NCI-H2029 (cell line): ENCODE data around the gene SPRYD4.
A peak's percentile ranks its signal among the peaks of the same experiment; 100 is the strongest.
"Not testable (repeated sequence)": the region's sequence is repeated elsewhere in the genome, so short reads cannot be mapped to it uniquely, and the experiment has no call there.

Source experiments
- DNase-seq: peaks from one replicate; lab custom pipeline; 2025; lab: John Stamatoyannopoulos, UW

The SPRYD4 gene

DNA sequence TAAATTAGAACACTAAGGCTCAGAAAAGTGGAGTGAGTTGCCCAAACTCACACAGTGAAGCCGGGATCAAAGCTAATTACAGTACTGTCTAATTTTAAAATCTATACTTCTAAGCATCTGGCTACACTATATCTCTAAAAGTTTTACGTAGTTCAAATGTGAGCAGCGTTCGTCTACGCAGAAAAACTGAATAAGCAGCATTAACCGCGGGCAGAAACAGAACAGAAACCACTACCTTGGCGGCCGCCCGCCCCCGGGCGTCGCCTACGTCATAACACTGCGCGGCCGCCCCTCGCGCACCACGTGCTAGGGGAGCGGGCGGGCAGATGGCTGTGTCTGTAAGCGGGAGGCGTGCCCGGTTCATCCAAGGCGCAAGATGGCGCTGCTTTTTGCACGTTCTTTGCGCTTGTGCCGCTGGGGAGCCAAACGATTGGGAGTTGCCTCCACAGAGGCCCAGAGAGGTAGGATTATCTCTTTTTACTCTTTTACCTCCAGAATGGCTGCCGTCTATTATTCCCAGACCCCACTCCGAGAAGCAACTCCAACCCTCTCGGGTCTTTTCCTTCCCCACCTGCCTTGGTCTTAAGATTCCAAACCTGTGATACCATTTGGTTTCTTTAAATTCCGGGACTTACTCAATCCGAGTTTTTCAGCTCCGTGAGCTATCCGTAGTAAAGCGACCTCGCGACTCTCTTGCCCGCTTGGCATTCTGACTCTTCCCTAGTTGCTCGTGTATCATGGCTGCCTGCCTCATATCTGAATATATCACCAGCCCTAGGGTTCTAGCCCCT, at the start of gene SPRYD4:
TSS of gene SPRYD4 (plus strand) at position 363 of the 791 bp plus-strand sequence. CDS start at position 377, 14 bp downstream.
- peak; percentile 92 for DNase-seq

DNA sequence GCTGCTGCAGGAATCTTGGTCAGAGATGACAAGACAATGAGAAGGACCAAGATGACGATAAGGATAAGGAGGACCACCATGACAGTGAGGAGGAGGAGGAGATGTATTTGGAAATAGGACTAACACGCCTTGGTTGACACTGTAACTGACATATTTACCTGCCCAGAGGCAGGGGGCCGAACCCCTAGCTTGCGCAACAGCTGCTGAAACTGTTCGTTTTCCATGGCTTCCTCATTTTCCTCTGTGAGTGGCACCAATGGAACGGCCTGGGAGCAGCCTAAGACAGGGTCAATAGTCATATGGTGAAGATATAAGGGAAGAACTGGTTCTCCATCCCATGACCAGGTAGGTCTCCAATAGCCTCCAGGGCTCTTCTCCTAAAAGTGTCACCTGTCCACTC, 48.0 kb upstream of the SPRYD4 start:
- DNase-seq: no peak

DNA sequence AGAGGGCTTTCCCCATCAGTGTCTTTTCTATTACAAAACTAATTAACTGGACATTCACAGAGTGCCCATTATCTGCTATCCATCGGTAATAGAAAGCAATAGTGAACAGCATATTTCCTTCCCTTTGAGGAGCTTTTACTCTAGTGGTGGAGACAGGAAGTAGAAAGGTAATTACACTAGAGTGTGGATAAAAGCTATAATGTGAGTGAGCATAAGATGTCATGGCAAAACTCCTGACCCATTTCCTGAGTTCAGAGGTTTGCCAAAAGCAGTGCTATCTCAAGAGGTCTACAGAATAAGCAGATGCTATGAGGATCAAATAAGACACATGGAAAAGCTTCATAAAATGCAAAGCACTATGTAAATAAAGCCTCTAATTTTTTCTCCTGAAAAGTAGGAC, 43.2 kb upstream of the SPRYD4 start:
- peak; percentile 49 for DNase-seq

DNA sequence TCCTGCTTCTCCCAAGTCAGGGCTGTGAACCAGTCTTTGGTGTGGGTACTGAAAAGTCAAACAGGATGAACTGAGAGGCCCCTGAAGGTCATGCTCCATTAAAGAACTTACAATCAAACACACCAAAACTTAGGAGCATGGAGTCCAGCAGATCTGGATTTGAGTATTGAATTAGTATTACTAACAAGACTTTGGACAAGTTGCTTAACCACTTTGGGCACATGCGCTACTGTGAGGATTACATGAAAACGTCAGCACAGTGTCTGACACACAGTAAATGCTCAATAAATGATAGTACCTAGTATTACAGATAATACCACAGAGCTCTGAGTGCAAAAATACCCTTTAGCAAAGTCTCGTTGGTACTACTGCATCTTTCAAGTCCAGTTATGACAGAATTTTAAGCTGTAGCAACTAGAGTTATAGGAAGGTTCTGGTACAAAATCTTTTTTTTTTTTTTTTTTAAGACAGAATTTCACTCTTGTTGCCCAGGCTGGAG, 42.4 kb upstream of the SPRYD4 start:
- no peak for DNase-seq

DNA sequence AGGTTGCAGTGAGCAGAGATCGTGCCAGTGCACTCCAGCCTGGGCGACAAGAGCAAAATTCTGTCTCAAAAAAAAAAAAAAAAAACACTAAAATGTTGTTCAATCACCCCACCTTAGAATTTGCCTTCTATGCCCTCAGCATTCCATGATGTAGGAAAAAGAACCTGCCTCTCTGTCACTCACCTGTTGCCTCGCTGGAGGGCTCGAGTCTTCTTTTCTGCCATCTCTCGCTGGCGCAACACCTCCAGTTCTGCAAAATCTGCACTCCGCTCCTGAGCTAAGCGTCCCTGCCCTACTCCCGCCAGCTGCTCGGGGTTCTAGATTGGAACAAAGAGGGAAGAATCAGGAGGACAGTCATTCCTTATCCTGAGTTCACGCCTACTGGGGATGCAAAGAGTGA, 37.1 kb upstream of the SPRYD4 start:
- no peak for DNase-seq

DNA sequence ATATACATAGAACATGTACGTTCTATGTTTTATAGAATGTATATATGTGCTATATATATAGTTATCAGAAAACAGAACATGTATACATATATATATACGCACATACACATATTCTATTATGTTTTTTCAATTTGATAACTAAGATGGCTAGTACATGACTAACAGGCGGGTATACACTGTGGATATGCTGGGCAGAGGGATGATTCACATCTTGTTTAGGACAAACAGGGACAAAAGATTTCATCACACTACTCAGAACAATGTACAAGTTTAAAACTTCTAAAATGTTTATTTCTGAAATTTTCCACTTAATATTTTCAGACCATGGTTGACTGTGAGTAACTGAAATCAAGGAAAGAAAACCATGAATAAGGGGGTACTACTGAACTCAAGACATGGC, 36.5 kb upstream of the SPRYD4 start:
- DNase-seq: no peak

DNA sequence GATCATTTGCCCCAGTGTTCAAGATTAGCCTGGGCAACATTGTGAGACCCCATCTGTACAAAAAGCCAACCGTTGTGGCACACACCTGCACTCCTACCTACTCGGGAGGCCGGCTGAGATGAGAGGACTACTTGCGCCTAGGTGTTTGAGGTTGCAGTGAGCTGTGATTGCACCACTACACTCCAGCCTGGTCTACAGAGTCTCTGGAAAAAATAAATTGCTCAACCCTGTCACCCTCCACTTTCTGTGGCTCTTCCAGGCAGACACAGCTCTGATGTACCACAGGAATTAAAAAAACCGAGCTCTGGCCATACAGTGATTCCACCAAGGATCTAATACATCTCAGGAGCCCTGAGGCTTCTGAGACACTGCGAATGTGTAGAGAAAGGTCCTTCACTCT, 33.5 kb upstream of the SPRYD4 start:
- DNase-seq: no peak

DNA sequence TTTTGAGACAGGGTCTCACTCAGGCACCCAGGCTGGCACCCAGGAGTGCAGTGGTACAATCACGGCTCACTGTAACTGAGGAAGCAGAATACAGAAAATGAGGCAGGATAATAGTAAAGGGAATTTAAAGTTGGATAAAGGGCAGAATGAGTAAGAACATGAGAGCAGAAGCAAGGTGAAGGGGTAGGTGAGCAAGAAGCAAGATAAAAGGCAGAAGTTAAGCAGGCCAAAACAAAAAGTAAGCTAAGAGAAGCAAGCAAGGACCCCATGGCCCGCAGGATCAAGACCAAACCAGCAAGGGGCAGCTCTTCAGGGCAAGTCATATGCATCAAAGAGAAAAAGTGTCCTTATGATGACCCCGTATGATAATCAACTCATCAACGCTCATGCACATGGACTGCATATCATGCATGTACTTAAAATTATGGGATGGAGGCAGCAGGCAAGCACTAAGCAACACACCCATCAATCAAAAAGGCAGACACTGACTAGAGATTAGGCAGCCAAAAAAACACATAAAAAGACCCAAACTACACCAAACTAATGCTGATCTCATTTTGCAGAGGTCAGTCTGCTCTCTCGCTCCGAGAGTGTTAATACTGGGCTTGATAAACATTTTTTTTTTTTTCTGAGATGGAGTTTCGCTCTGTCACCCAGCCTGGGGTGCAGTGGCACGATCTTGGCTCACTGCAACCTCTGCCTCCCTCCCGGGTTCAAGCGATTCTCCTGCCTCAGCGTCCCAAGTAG, 30.8 kb upstream of the SPRYD4 start:
- no peak for DNase-seq

DNA sequence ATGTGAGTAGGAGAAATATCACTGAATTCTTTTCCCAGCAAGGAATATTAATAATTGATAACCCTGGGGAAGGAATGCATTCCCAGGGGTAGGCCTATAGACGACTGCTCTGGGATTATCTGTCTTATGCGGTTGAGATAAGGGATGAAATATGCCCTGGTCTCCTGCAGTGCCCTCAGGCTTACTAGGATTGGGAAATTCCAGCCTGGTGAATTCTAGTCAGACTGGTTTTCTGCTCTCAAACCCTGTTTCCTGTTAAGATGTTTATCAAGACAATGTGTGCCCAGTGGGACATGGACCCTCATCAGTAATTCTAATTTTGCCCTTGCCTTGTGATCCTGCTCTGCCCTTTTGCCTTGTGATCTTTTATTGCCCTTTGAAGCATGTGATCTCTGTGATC, 25.2 kb upstream of the SPRYD4 start:
- not testable (repeated sequence) for DNase-seq

DNA sequence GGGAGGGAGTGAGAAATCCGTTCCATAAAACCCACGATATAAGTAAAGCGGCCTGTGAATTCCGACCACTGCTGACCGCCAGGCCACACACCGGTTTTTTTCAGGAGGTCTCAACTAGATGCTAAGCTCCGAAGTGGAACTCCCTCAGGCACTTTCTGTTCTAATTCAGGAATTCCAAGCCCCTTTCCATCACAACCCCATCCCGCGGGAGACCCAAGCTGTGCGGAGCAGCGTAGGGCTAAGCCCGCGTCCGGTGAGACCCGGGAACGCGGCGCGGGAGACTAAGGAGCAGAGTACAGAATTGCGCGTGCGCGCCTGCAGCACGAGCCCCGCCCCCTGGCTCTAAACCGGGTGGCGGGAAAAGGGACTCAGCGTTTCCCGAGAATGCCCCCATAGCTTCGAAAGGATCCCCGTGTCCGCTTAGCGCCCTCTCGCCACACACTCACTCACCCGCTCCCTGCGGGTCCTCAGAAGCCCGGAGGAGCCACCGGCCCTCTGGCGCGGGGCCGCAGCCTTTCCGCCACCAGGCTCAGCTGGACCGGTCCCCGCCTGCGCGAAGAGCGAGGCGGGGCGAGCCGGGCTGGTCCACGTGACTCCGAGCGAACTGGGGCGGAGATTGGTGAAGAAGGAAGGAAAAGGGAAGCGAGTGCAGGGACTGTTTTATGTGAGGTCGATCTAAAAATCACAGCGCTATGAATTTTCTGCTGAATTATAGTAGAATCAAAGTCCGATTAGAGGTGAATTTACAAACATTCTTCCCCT, 19.3 kb upstream of the SPRYD4 start, which contains the start of gene TIMELESS:
TSS of gene TIMELESS (minus strand) at position 567 of the 762 bp plus-strand sequence. CDS start 15,256 bp downstream, outside the sequence.
- peak; percentile 89 for DNase-seq

DNA sequence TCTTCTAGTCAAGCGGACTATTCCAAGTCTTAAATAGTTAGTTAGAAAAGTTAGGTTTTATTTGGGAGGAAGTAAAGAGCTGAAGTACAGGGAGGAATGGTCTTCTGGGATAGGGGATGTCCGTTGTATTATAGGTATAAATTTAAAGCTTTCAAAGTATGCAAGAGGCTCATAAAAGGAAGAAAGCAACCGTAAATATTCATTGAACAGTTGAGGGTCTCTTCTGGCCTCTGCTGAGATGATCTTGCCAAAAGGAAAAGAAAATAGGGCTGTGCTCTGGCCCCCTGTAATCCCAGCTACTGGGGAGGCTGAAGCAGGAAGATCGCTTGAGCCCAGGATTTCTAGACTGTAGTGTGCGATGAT, 18.8 kb upstream of the SPRYD4 start:
- DNase-seq: no peak

DNA sequence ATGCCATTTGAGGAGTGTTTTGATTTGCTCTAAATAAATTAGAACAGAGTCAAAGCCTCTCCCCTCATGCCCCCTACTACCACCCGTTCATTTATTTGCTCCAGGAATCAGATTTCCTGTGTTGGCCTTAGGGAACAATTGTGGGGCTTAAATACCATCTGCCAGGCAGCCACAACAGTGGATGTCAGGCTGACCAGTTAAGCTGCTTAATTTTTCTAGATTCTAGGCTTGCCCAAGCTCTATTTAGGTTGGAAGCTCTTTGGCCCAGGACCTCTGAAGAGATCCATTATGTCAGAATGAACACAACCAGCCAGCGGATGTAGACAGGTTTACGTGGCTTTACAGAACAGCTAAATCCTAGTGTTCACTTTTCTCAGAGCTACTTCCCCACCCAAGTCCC, 18.1 kb upstream of the SPRYD4 start:
- no peak for DNase-seq

DNA sequence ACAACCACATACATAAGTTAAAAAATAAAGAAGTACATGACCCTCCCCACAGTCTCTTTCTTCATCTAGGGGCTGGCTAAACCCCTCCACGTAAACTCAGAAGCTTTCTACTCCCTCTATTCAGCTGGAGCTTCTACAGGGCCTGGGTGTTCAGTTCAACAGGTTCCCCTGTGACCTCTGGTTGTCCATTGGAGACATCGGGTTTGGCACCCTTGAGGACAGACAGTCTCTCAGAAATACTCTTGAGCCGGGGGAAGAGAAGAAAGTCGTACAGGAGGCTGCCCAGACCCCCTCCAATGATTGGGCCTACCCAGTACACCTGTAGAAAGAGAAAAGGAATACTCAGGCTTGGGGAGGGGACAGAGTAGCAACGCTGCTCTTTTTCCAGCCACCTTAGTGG, 17.2 kb upstream of the SPRYD4 start:
- DNase-seq: no peak

DNA sequence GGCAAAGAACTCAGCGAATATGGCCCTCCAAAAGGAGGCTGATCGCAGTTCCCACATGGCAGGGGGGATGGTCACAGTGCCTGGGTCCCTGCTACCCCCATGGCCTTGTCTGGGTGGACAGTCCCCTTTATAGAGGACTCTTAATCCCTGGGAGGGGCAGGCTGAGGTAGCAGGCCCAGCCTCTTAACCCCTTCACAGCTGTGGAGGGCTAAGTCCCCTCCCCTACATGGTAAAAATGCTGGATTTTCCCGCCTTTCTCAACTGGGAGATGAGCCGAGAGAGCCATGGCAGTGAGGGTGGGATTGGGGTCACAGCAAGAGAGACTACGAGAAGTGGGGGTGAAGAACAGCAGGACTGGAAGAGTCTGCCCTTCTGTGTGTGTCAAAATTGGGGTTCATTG, 13.8 kb upstream of the SPRYD4 start, which contains the start of gene MIP:
TSS of gene MIP (minus strand) at position 101 of the 400 bp plus-strand sequence. CDS start at position 57, 44 bp downstream.
- no peak for DNase-seq

DNA sequence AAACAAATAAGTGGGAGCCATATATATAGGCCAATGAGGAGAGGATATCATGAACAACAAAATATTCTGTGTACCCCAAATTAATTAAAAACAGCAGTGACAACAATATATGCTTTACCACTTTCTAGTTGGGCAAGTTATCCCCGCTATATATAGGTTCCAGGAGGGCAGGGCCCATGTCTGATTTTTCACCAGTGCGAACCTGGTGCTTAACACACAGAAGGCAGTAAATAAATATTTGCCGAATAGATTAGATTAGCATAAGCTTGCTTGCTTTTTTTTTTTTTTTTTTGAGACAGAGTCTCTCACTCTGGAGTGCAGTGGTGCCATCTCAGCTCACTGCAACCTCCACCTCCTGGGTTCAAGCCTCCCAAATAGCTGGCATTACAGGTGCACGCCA, 10.6 kb upstream of the SPRYD4 start:
- DNase-seq: no peak

DNA sequence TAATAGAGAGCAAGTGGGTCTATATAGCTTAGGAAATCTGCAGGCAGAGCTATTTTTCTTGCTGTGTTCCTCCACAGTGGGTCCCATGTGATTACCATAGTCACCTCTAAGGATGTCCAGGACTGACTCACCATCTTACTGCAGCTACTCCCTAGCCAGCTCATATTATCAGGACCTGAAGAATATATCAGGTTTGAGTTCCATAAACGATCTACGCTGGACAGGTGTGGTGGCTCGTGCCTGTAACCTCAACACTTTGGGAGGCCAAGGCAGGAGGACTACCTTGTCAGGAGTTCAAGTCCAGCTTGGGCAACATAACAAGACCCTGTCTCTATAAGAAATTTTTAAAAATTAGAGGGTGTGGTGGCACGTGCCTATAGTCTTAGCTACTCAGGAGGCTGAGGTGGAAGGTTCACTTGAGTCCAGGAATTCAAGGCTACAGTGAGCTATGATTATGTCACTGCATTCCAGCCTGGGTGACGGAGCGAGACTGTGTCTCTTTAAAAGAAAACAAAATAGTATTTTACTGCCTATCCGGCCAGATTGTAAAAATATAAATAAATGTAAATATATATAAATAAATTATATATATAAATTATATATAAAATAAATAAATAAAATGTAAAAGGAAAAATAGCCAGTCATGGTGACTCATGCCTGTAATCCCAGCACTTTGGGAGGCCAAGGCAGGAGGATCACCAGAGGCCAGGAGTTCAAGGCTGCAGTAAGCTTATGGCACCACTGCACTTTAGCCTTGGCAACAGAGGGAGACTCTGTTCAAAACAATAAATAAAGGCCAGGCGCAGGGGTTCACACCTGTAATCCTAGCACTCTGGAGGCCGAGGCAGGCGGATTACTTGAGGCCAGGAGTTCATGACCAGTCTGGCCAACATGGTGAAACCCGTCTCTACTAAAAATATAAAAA, 6.9 kb upstream of the SPRYD4 start:
- no peak for DNase-seq

DNA sequence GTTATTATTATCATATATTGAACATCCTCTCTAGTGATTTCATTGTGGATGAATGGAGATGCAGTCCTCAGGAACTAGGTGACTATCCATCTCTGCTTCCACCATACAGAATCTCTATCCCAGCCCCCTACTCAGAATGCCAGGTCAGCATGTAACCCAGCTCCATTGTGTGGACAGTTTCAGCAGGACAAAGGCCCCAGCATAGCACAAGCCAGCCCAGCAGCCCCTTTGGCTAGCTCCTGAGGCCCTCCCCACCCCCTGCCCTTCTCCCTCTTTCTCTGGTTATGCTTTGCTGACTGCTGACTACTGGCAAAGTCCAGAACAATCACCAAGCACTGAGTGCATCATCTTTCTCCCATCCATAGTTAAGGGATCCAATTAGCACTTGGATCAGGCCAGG, 5.8 kb upstream of the SPRYD4 start:
- DNase-seq: no peak

DNA sequence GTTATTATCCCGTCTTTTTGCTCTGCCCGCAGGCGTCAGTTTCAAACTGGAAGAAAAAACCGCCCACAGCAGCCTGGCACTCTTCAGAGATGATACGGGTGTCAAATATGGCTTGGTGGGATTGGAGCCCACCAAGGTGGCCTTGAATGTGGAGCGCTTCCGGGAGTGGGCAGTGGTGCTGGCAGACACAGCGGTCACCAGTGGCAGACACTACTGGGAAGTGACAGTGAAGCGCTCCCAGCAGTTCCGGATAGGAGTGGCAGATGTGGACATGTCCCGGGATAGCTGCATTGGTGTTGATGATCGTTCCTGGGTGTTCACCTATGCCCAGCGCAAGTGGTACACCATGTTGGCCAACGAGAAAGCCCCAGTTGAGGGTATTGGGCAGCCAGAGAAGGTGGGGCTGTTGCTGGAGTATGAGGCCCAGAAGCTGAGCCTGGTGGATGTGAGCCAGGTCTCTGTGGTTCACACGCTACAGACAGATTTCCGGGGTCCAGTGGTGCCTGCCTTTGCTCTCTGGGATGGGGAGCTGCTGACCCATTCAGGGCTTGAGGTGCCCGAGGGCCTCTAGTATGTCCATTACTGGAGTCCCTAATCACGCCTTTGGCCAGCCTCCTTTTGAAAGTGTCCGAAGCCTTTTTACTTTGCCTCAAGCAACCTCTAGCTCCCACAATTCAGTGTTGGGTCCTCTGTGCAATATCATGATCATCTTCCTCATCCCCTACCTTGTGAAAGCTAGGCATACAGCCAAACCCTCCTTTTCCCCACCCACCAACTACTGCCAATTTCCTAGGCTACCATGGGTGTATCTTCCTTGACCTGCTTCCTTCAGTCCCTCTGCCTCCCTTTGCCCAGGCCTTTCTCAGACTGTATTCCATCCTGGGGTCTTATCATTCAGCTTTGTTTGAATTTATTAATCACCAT, 891 bp downstream of the SPRYD4 start:
- peak; percentile 15 for DNase-seq

DNA sequence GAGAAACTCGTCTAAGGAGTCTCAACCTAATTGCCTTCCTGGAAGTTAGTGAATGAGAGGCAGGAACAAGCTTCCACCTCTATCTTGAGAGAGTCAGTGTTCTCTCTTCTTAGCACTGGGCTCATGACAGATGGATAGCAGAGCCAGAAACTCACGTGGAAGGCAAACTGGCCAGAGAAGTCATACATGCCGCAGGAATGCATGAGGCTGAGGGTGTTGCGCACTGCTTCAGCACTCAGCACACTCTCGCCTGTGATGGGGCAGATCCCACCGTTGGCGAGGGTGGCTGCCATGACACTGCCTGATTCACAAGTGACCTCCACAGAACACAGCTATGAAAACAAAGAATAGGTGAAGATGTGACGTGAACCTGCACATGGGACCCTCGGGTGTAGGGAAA, 6.0 kb downstream of the SPRYD4 start:
- DNase-seq: no peak

DNA sequence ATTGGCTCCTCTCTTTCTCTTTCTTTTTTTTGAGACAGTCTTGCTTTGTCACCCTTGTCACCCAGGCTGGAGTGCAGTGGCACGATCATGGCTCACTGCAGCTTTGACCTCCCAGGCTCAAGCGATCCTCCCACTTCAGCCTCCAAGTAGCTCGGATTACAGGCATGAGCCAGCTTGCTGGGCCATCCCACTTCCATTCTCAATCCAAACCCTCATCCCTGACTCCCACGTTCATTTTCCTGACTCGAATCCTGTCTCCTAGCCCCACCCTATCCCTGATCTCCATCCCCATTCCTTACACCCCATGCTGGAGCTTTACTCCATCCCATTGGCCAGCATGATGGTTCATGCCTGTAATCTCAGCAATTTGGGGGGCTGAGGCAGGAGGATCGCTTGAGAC, 7.8 kb downstream of the SPRYD4 start:
- DNase-seq: no peak
